Activated CD4-positive, alpha-beta T cell treated with anti-CD3 and anti-CD28 coated beads for 24 hours (primary cell): Measurements from ENCODE around the gene USP37.

Source experiments
- DNase-seq, 2 donors: peaks; one replicate each; pipeline ENCODE4 v3.0.0-alpha.2; 2020; ENCODE audit warnings: low read depth in 2 of 2

USP37 gene

DNA sequence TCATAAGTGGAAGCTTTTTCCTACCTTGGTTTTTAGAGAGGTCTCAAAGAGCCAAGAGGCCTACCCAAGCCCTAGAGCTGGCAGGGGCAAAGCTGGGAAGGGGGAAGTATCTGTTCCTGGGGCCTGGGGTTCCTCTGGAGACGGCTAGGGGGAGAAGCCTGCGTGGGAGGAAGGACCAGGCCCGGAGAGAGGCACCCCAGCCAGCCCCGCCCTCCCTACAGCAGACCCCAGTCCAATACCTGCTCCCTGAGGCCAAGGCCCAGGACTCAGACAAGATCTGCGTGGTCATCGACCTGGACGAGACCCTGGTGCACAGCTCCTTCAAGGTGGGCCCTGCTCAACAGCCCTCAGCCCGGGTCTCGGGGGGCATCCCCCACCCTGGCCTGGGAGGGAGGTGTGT lies 166.3 kb downstream of the USP37 start:
- DNase-seq = no peak

DNA sequence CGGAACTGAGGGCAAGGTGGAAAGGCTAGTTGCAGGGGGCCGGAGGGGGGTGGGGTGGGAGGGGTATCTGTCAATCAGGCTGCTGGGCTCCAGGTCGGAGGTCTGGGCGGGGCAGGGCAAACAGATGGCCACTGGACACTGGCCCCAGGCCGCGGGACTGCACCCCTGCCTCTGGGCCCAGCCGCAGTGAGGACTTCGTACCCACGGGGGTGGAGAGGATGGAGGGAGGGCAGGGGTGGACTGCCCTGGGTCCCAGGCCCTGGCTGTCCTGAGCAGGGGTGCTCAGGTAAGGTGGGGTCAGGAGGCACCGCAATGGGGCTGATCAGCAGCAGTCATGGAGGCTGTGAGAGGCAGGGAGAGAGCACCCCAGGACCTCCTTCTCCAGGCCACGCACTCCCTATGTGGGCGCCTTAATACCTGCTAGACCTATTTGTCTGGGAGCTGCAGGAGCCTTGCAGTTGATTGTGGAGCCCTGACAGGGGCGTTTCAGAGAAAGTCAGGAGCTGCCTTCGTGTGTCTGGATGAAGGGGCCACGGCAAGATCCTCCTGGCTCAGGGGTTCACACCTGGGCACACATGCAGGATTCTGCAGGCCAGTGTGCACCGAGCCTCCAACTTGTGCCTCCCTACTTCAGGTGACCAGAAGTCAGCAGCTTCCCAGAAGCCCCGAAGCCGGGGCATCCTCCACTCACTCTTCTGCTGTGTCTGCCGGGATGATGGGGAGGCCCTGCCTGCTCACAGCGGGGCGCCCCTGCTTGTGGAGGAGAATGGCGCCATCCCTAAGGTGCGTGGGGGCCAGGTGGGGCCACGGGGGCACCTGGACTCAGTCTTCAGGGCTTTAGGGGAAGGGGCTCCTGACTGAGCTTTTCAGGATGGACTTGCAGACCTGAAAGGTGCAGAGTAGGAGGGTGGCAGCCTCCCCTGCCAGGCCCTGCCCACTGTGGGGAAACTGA lies 166.9 kb downstream of the USP37 start:
- DNase-seq = no peak
